GM23248 (cell line): Measurements from ENCODE around the gene SCEL. TPM values are rescaled to one million over a fixed set of nuclear protein-coding genes. Genes with fewer than 3 reads are reported as not detected.

Experiments
- DNase-seq: peaks from one replicate; pipeline ENCODE4 v3.0.0-alpha.2; 2015
- H2AFZ ChIP-seq: fragments of 200-600 bp; sonication (generic); 2 replicates; pipeline ENCODE4 v1.6.1; 2016; ENCODE audit warnings: antibody characterized with exemption
- H3F3A ChIP-seq: fragments of 200-600 bp; sonication (generic); 2 replicates; pipeline ENCODE4 v1.6.1; 2016; ENCODE audit warnings: mild to moderate bottlenecking, antibody characterized with exemption, mixed run types; ENCODE audit not compliant: insufficient read depth
- H3K27ac ChIP-seq: fragments of 200-600 bp; sonication (generic); 2 replicates; pipeline ENCODE4 v1.5.1; 2016; ENCODE audit warnings: mild to moderate bottlenecking
- H3K27me3 ChIP-seq: fragments of 200-600 bp; sonication (generic); replicated peaks from 2 replicates; pipeline ENCODE4 v1.6.1; 2016; ENCODE audit warnings: mild to moderate bottlenecking; ENCODE audit not compliant: insufficient read depth
- H3K36me3 ChIP-seq: fragments of 200-600 bp; sonication (generic); 2 replicates; pipeline ENCODE4 v1.6.1; 2016; ENCODE audit warnings: low read depth, mild to moderate bottlenecking
- H3K4me1 ChIP-seq: fragments of 200-600 bp; sonication (generic); 2 replicates; pipeline ENCODE4 v1.6.1; 2016; ENCODE audit warnings: mild to moderate bottlenecking; ENCODE audit not compliant: insufficient read depth
- H3K4me2 ChIP-seq: fragments of 200-600 bp; sonication (generic); one replicate; pipeline ENCODE4 v1.6.1; 2016; ENCODE audit warnings: mild to moderate bottlenecking; ENCODE audit not compliant: unreplicated experiment
- H3K4me3 ChIP-seq: fragments of 200-600 bp; sonication (generic); 2 replicates; pipeline ENCODE4 v1.5.1; 2016; ENCODE audit warnings: mild to moderate bottlenecking
- H3K79me2 ChIP-seq: fragments of 200-600 bp; sonication (generic); 2 replicates; pipeline ENCODE4 v1.6.1; 2016; ENCODE audit warnings: mild to moderate bottlenecking; ENCODE audit not compliant: insufficient read depth
- H3K9ac ChIP-seq: fragments of 200-600 bp; sonication (generic); 2 replicates; pipeline ENCODE4 v1.6.1; 2016; ENCODE audit warnings: mild to moderate bottlenecking
- H3K9me2 ChIP-seq: fragments of 200-600 bp; sonication (generic); 2 replicates; pipeline ENCODE4 v1.6.1; 2016; ENCODE audit warnings: mixed run types, mild to moderate bottlenecking, moderate library complexity; ENCODE audit not compliant: insufficient read depth
- H3K9me3 ChIP-seq: fragments of 200-600 bp; sonication (generic); one replicate; pipeline ENCODE4 v1.6.1; 2017; ENCODE audit warnings: low read depth
- H4K20me1 ChIP-seq: fragments of 200-600 bp; sonication (generic); 2 replicates; pipeline ENCODE4 v1.6.0; 2016; ENCODE audit not compliant: insufficient read depth
- EZH2 ChIP-seq: fragments of 200-600 bp; sonication (generic); IDR thresholded peaks from 2 replicates; pipeline ENCODE4 v1.6.1; 2018; ENCODE audit warnings: antibody characterized with exemption, mild to moderate bottlenecking; ENCODE audit not compliant: insufficient read depth, poor library complexity, severe bottlenecking
- EZH2phosphoT487 ChIP-seq: fragments of 200-600 bp; sonication (generic); IDR thresholded peaks from 2 replicates; pipeline ENCODE4 v1.6.1; 2018; ENCODE audit warnings: antibody characterized with exemption, moderate library complexity, mild to moderate bottlenecking, low read depth; ENCODE audit not compliant: insufficient read depth
- WGBS, 2 experiments: methylation state at CpG; one replicate each; pipeline ENCODE4 v1.1.6; 2015 to 2017; ENCODE audit warnings: low lambda C conversion rate in 2 of 2, low coverage in 1 of 2; ENCODE audit errors: missing lambda C conversion rate in 2 of 2; 5-methylcytosine and 5-hydroxymethylcytosine counted together
- in situ Hi-C: fragments of 300-500 bp; cut with MboI; formaldehyde crosslinking; loops from 2 replicates; pipeline ENCODE4 v1.15.0; 2020
- polyA plus RNA-seq: library from polyadenylated mRNA; unstranded; fragments of >200 nt; fragmentation: Nextera tagmentation; extraction: Ambion mirVana; gene quantifications from 2 replicates; pipeline ENCODE4 v1.2.1, GENCODE V29; 2016
- total RNA-seq: library from RNA; depleted of rRNA; stranded (reverse); fragments of >200 nt; shearing (Covaris generic); gene quantifications from 2 replicates; pipeline ENCODE4 v1.2.3, GENCODE V29; 2014

The SCEL gene
- total and polyA plus RNA-seq, 2 experiments from 2014 or later: not detected

- Histone ChIP-seq H3K9me2 (no peaks in the 10 kb centered on the region), H3K79me2 (no peaks in the 10 kb centered on the region), H3K4me3 (no peak overlapping the region), H3F3A (no peaks in the 10 kb centered on the region), H3K4me2 (no peak overlapping the region), H3K27ac (no peak overlapping the region), H3K4me1 (no peaks in the 10 kb centered on the region), H3K9me3 (no peaks in the 10 kb centered on the region), H3K36me3 (no peaks in the 10 kb centered on the region), H2AFZ (no peak overlapping the region), H3K9ac (no peak overlapping the region), H4K20me1 (no peaks in the 10 kb centered on the region), H3K27me3 (peaks cover 34% of the 10 kb centered on the region)
- 93 to 96% methylated on average over 3 of the region's 3 CpGs for WGBS, 2 experiments
- DNase-seq: no peak
- in situ Hi-C loops: no loop called here
- TF ChIP-seq EZH2phosphoT487 (no peak), EZH2 (no peak)
Measured at GRCh38 chr13:77497350-77497749, 38.2 kb upstream of the SCEL start.

- in situ Hi-C loops: no loop called here
- no peaks in the 10 kb centered on the region for H3K79me2 ChIP-seq
- no peak overlapping the region for H3K4me2 ChIP-seq
- no peaks in the 10 kb centered on the region for H3F3A ChIP-seq
- H3K9me3 ChIP-seq: no peaks in the 10 kb centered on the region
- H3K9me2 ChIP-seq: no peaks in the 10 kb centered on the region
- peaks cover 37% of the 10 kb centered on the region for H3K27me3 ChIP-seq
- no peak for DNase-seq
- no peaks in the 10 kb centered on the region for H3K4me1 ChIP-seq
- H3K9ac ChIP-seq: no peak overlapping the region
- H2AFZ ChIP-seq: no peak overlapping the region
- no peak overlapping the region for H3K27ac ChIP-seq
- H4K20me1 ChIP-seq: no peaks in the 10 kb centered on the region
- TF ChIP-seq EZH2 (no peak), EZH2phosphoT487 (no peak)
- no peaks in the 10 kb centered on the region for H3K36me3 ChIP-seq
- H3K4me3 ChIP-seq: no peak overlapping the region
Measured at GRCh38 chr13:77497835-77498234, 37.7 kb upstream of the SCEL start.

- H3K27ac ChIP-seq: no peak overlapping the region
- TF ChIP-seq EZH2 (no peak), EZH2phosphoT487 (no peak)
- peaks cover 62% of the 10 kb centered on the region for H3K27me3 ChIP-seq
Measured at GRCh38 chr13:77502104-77502720, 33.3 kb upstream of the SCEL start.

GRCh38 chr13:77503398-77503797 lies 32.1 kb upstream of the SCEL start:
- 73 to 74% methylated on average over 5 of the region's 5 CpGs for WGBS, 2 experiments
- Histone ChIP-seq H4K20me1 (no peaks in the 10 kb centered on the region), H2AFZ (no peak overlapping the region), H3F3A (peaks cover 7% of the 10 kb centered on the region), H3K9me2 (no peaks in the 10 kb centered on the region), H3K27ac (no peak overlapping the region), H3K9ac (no peak overlapping the region), H3K9me3 (no peaks in the 10 kb centered on the region), H3K4me2 (no peak overlapping the region), H3K79me2 (no peaks in the 10 kb centered on the region), H3K4me3 (no peak overlapping the region), H3K36me3 (no peaks in the 10 kb centered on the region), H3K27me3 (peaks cover 59% of the 10 kb centered on the region), H3K4me1 (peaks cover 8% of the 10 kb centered on the region)
- in situ Hi-C loops: no loop called here
- TF ChIP-seq EZH2phosphoT487 (no peak), EZH2 (no peak)
- DNase-seq: no peak

More at GRCh38 chr13:77502104-77502720, 33.3 kb upstream of the SCEL start:
- no peaks in the 10 kb centered on the region for H3K4me1 ChIP-seq
- no peak overlapping the region for H3K4me3 ChIP-seq
- in situ Hi-C loops: no loop called here
- H2AFZ ChIP-seq: no peak overlapping the region
- no peak for DNase-seq
- H3K9ac ChIP-seq: no peak overlapping the region
- H4K20me1 ChIP-seq: no peaks in the 10 kb centered on the region
- H3K4me2 ChIP-seq: no peak overlapping the region
- H3K9me3 ChIP-seq: no peaks in the 10 kb centered on the region
- no peaks in the 10 kb centered on the region for H3F3A ChIP-seq
- WGBS, 2 experiments: 64 to 70% methylated on average over 4 of the region's 4 CpGs
- H3K9me2 ChIP-seq: no peaks in the 10 kb centered on the region
- no peaks in the 10 kb centered on the region for H3K36me3 ChIP-seq
- no peaks in the 10 kb centered on the region for H3K79me2 ChIP-seq

- Histone ChIP-seq H3F3A (peaks cover 18% of the 10 kb centered on the region), H3K27me3 (peaks cover 33% of the 10 kb centered on the region), H3K4me3 (no peak overlapping the region), H3K9ac (no peak overlapping the region), H3K4me2 (no peak overlapping the region), H3K79me2 (no peaks in the 10 kb centered on the region), H3K4me1 (peaks cover 23% of the 10 kb centered on the region), H2AFZ (no peak overlapping the region), H3K36me3 (no peaks in the 10 kb centered on the region), H3K9me3 (no peaks in the 10 kb centered on the region), H4K20me1 (no peaks in the 10 kb centered on the region), H3K27ac (no peak overlapping the region), H3K9me2 (no peaks in the 10 kb centered on the region)
- peak; percentile 30 for DNase-seq
- 87 to 88% methylated on average over 3 of the region's 3 CpGs for WGBS, 2 experiments
- in situ Hi-C loops: no loop called here
- TF ChIP-seq EZH2phosphoT487 (no peak), EZH2 (no peak)
Measured at GRCh38 chr13:77506874-77507273, 28.6 kb upstream of the SCEL start.
